ENCODE results near the gene KCNJ2. TPM values are rescaled to one million over a fixed set of nuclear protein-coding genes. Genes with fewer than 3 reads are reported as not detected.

KCNJ2 gene
- 10.8 TPM for total RNA-seq

GRCh38 chr17:70168977-70169708 is at the start of gene KCNJ2:
TSS of gene KCNJ2 (plus strand) at chr17:70169532. CDS start at chr17:70175040, 5,508 bp downstream.
- Histone ChIP-seq H3K27me3 (no peaks in the 10 kb centered on the region), H3K27ac (peak within 1 kb of the TSS; percentile 74), H3K4me1 (peaks cover 13% of the 10 kb centered on the region), H3K4me3 (peak within 1 kb of the TSS; percentile 57 to 58), H3K9me3 (no peaks in the 10 kb centered on the region), H3K36me3 (no peaks in the 10 kb centered on the region)
- intact Hi-C loops (cut with DNase I), result loop anchor here (10.0 kb wide), 1 partner anchor 464 kb away; no protein-coding TSS in a partner anchor
- DNase-seq (ENCODE audit: extremely low spot score in 2 of 2), result no peak
- TF ChIP-seq CTCF (IDR thresholded peaks at IDR 0.05), result no peak
- TF ChIP-seq POLR2AphosphoS5 (IDR thresholded peaks at IDR 0.05; ENCODE audit: insufficient read depth in 1 of 2, low read depth in 1 of 2), result peak in 1 of 2 donors; percentile 64
- TF ChIP-seq POLR2A (IDR thresholded peaks at IDR 0.05), result peak in 1 of 2 donors; percentile 26

- Histone ChIP-seq H3K4me1 (no peaks in the 10 kb centered on the region), H3K9me3 (no peaks in the 10 kb centered on the region), H3K4me3 (no peak overlapping the region), H3K27me3 (no peaks in the 10 kb centered on the region), H3K27ac (no peak overlapping the region), H3K36me3 (no peaks in the 10 kb centered on the region)
- DNase-seq (ENCODE audit: extremely low spot score in 2 of 2), result no peak
- intact Hi-C loops (cut with DNase I), result no loop called here
- TF ChIP-seq CTCF (IDR thresholded peaks at IDR 0.05) (no peak), POLR2A (IDR thresholded peaks at IDR 0.05) (no peak), POLR2AphosphoS5 (IDR thresholded peaks at IDR 0.05; ENCODE audit: insufficient read depth in 1 of 2, low read depth in 1 of 2) (no peak)
Observed at GRCh38 chr17:70119545-70119944, 49.8 kb upstream of the KCNJ2 start.

GRCh38 chr17:70119983-70120382 is 49.3 kb upstream of the KCNJ2 start:
- intact Hi-C loops (cut with DNase I), result no loop called here

GRCh38 chr17:70120425-70120824 is 48.9 kb upstream of the KCNJ2 start:
- no peak for DNase-seq (ENCODE audit: extremely low spot score in 2 of 2)
- H3K4me3 ChIP-seq, result no peak overlapping the region
- intact Hi-C loops (cut with DNase I), result no loop called here
- H3K27me3 ChIP-seq, result no peaks in the 10 kb centered on the region
- TF ChIP-seq POLR2A (IDR thresholded peaks at IDR 0.05) (no peak), POLR2AphosphoS5 (IDR thresholded peaks at IDR 0.05; ENCODE audit: insufficient read depth in 1 of 2, low read depth in 1 of 2) (no peak), CTCF (IDR thresholded peaks at IDR 0.05) (no peak)
- H3K36me3 ChIP-seq, result no peaks in the 10 kb centered on the region
- no peak overlapping the region for H3K27ac ChIP-seq
- no peaks in the 10 kb centered on the region for H3K9me3 ChIP-seq
- no peaks in the 10 kb centered on the region for H3K4me1 ChIP-seq

More at GRCh38 chr17:70119983-70120382, 49.3 kb upstream of the KCNJ2 start:
- no peaks in the 10 kb centered on the region for H3K9me3 ChIP-seq
- TF ChIP-seq POLR2A (IDR thresholded peaks at IDR 0.05) (no peak), CTCF (IDR thresholded peaks at IDR 0.05) (no peak), POLR2AphosphoS5 (IDR thresholded peaks at IDR 0.05; ENCODE audit: insufficient read depth in 1 of 2, low read depth in 1 of 2) (no peak)
- H3K27ac ChIP-seq, result no peak overlapping the region
- no peak overlapping the region for H3K4me3 ChIP-seq
- no peak for DNase-seq (ENCODE audit: extremely low spot score in 2 of 2)
- H3K36me3 ChIP-seq, result no peaks in the 10 kb centered on the region
- no peaks in the 10 kb centered on the region for H3K27me3 ChIP-seq
- no peaks in the 10 kb centered on the region for H3K4me1 ChIP-seq

- no peak for DNase-seq (ENCODE audit: extremely low spot score in 2 of 2)
- no peak overlapping the region for H3K4me3 ChIP-seq
- H3K27ac ChIP-seq, result no peak overlapping the region
- H3K27me3 ChIP-seq, result no peaks in the 10 kb centered on the region
- TF ChIP-seq POLR2A (IDR thresholded peaks at IDR 0.05), result no peak
- TF ChIP-seq POLR2AphosphoS5 (IDR thresholded peaks at IDR 0.05; ENCODE audit: insufficient read depth in 1 of 2, low read depth in 1 of 2), result no peak
- no peak for TF ChIP-seq CTCF (IDR thresholded peaks at IDR 0.05)
- no peaks in the 10 kb centered on the region for H3K9me3 ChIP-seq
- intact Hi-C loops (cut with DNase I), result no loop called here
- H3K4me1 ChIP-seq, result no peaks in the 10 kb centered on the region
- no peaks in the 10 kb centered on the region for H3K36me3 ChIP-seq
Observed at GRCh38 chr17:70121126-70121525, 48.2 kb upstream of the KCNJ2 start.

Data from vagina (tissue), 2 donors.